GM12873 (cell line): Measurements from ENCODE around the gene NQO2.

Experiments
- CTCF ChIP-seq: IDR thresholded peaks from 2 replicates; pipeline ENCODE4 v1.5.1; 2012; ENCODE audit warnings: low read depth, mild to moderate bottlenecking, moderate library complexity, low read length, control low read depth; ENCODE audit not compliant: insufficient read depth; ENCODE audit errors: missing control alignments

NQO2 gene

GRCh38 chr6:3005077-3005476 lies 5.4 kb downstream of the NQO2 start:
- no peak for TF ChIP-seq CTCF

- TF ChIP-seq CTCF: no peak
Measured at GRCh38 chr6:3005874-3006273, 6.2 kb downstream of the NQO2 start.

- TF ChIP-seq CTCF: no peak
Measured at GRCh38 chr6:3006476-3006875, 6.8 kb downstream of the NQO2 start.

- TF ChIP-seq CTCF: no peak
Measured at GRCh38 chr6:3007571-3007970, 7.9 kb downstream of the NQO2 start.

- no peak for TF ChIP-seq CTCF
Measured at GRCh38 chr6:3009930-3010329, 10.2 kb downstream of the NQO2 start.

- TF ChIP-seq CTCF: no peak
Measured at GRCh38 chr6:3011158-3011557, 11.5 kb downstream of the NQO2 start.

GRCh38 chr6:3011592-3011991 lies 11.9 kb downstream of the NQO2 start:
- no peak for TF ChIP-seq CTCF

GRCh38 chr6:3013486-3013885 lies 13.8 kb downstream of the NQO2 start:
- no peak for TF ChIP-seq CTCF
